Measurements from ENCODE around the gene B3GNT8.
"Not testable (repeated sequence)": the region's sequence is repeated elsewhere in the genome, so short reads cannot be mapped to it uniquely, and the experiment has no call there.

B3GNT8 gene

DNA sequence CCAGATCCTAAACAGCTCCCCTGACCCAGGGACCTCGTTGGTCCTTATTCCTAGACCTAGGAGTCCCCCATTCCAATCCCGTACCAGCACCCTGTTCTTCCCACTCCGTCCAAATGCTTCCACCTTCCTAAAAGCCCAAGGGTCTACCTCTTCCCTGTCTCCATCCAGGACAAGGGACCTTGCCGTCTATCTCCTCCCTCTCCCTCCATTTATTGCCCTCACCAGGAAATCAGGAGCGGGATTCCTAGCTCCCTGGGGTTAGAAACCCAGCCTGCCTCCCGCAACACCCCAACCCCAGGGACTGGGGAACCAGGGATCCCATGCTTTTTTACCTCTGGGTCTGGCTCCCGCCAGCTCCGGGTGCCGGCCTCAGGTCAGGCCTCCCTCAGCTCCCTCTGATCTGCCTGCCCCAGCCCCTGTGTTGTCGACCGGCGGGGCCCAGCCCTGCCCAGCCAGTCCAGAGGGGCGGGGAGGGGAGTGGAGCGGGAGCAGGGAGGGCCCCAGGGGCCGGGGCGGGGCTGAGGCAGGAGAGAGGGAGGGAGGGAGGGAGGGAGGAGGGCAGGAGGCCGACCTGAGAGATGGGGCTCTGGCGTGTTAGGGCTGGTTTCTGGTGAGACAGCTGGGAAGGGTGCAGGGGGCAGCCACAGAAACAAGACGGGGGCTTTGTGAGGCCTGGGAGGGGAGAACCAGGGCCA, at the start of gene B3GNT8:
B3GNT8 (minus strand) TSS at position 423 of the 695 bp plus-strand sequence. CDS start 596 bp downstream, outside the sequence.
- Mint-ChIP-seq H3K27ac (peak within 1 kb of the TSS; percentile 76), H3K4me3 (peak within 1 kb of the TSS; percentile 8), H3K27me3 (no peaks in the 10 kb centered on the region), H3K9me3 (no peaks in the 10 kb centered on the region), H3K4me1 (peaks cover 20% of the 10 kb centered on the region), H3K36me3 (peaks cover 42% of the 10 kb centered on the region)
- peak; percentile 68 for ATAC-seq

DNA sequence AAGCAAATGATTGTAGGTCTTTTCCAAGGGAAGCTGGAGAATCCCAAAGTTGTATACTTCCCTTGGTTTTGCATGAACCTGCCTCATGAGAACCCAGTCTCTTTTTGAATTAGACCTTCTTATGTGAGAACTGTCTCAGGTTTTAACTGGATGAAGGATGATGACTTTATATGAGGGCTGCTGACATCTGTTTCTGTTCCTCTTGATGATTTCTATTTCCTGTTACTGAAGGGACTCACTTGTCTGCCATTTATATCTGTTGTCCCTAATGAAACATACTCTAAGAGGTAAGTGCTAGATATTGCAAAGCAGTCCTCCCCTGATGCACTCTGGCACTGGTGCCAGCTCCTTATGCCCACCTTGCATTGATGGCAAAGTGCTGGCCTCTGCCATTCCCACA, 49.4 kb upstream of the B3GNT8 start:
- Mint-ChIP-seq H3K27me3 (peaks cover 37% of the 10 kb centered on the region), H3K36me3 (no peaks in the 10 kb centered on the region), H3K4me3 (no peak overlapping the region), H3K9me3 (no peaks in the 10 kb centered on the region), H3K4me1 (peaks cover 17% of the 10 kb centered on the region), H3K27ac (peak overlapping the region; percentile 59)
- peak; percentile 64 for ATAC-seq

GRCh38 chr19:41463257-41464256, 36.4 kb upstream of the B3GNT8 start:
- H3K27ac Mint-ChIP-seq, result peak overlapping the region; percentile 92
- peaks cover 13% of the 10 kb centered on the region for H3K27me3 Mint-ChIP-seq
- not testable (repeated sequence) for H3K9me3 Mint-ChIP-seq, H3K36me3 Mint-ChIP-seq
- H3K4me3 Mint-ChIP-seq, result peak overlapping the region; percentile 49
- ATAC-seq, result peak; percentile 64
- peaks cover 30% of the 10 kb centered on the region for H3K4me1 Mint-ChIP-seq

DNA sequence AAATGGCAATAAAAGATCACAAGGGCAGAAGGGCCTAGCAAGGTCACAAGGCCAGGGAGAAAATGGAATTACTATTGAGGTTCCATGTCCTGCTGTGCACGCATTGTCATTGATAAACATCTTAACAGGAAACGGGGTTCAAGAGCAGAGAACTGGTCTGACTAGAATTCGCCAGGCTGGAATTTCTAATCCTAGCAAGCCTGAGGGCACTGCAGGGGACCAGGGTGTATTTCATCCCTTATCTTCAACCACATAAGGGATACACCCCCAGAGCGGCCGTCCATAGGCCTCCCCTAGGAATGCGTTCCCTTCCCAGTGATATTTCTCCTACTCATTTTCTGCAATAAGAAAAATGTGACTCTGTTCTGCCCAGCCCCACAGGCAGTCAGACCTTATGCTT, 35.3 kb upstream of the B3GNT8 start:
- no peaks in the 10 kb centered on the region for H3K9me3 Mint-ChIP-seq
- ATAC-seq, result no peak
- H3K4me1 Mint-ChIP-seq, result peaks cover 37% of the 10 kb centered on the region
- H3K27me3 Mint-ChIP-seq, result peaks cover 2% of the 10 kb centered on the region
- no peaks in the 10 kb centered on the region for H3K36me3 Mint-ChIP-seq
- H3K4me3 Mint-ChIP-seq, result no peak overlapping the region
- H3K27ac Mint-ChIP-seq, result peak overlapping the region; percentile 92

GRCh38 chr19:41457241-41457640, 30.1 kb upstream of the B3GNT8 start:
- Mint-ChIP-seq H3K36me3 (no peaks in the 10 kb centered on the region), H3K4me1 (peaks cover 50% of the 10 kb centered on the region)

GRCh38 chr19:41456342-41456918, 29.3 kb upstream of the B3GNT8 start:
- Mint-ChIP-seq H3K4me3 (no peak overlapping the region), H3K27ac (peak overlapping the region; percentile 5), H3K36me3 (no peaks in the 10 kb centered on the region), H3K9me3 (no peaks in the 10 kb centered on the region), H3K4me1 (peaks cover 46% of the 10 kb centered on the region), H3K27me3 (no peaks in the 10 kb centered on the region)
- ATAC-seq, result no peak

More at GRCh38 chr19:41457241-41457640, 30.1 kb upstream of the B3GNT8 start:
- Mint-ChIP-seq H3K27me3 (no peaks in the 10 kb centered on the region), H3K27ac (peak overlapping the region; percentile 5), H3K9me3 (no peaks in the 10 kb centered on the region), H3K4me3 (no peak overlapping the region)
- ATAC-seq, result peak; percentile 81

GRCh38 chr19:41455936-41456335, 28.8 kb upstream of the B3GNT8 start:
- Mint-ChIP-seq H3K9me3 (no peaks in the 10 kb centered on the region), H3K4me3 (no peak overlapping the region), H3K36me3 (no peaks in the 10 kb centered on the region), H3K27ac (no peak overlapping the region), H3K27me3 (no peaks in the 10 kb centered on the region), H3K4me1 (peaks cover 46% of the 10 kb centered on the region)
- no peak for ATAC-seq

DNA sequence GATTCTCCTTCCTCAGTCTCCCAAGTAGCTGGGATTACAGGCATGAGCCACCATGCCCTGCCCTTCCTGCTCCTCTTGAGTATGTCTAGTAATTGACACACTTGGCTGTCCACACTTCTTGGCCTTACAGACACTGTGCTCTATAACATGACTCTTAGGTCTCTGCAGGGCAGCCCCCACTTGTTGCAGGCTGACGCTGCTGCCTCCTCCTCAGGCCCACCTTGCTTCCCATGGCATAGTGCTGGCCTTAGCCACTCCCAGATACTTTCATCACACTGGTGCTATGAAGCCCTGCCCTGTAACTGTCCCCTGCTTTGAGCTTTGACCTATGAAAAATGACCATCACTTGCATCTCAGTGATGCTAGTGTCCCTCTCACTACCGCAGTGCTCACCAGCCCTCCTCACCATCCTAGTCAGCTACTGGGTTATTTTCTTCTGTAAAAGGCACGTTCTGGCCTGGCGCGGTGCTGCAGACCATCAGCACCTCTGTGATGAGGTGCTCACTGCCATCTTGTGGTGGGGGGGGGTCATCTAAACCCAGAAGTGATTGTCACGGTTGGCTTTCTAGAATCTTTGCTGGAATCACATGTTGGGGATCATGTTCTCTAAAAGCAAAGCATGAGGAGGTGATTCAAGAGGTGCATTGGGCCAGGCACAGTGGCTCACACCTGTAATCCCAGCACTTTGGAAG, 25.6 kb upstream of the B3GNT8 start:
- peaks cover 55% of the 10 kb centered on the region for H3K4me1 Mint-ChIP-seq
- peak overlapping the region; percentile 82 for H3K27ac Mint-ChIP-seq
- ATAC-seq, result no peak
- no peaks in the 10 kb centered on the region for H3K9me3 Mint-ChIP-seq
- H3K4me3 Mint-ChIP-seq, result no peak overlapping the region
- no peaks in the 10 kb centered on the region for H3K27me3 Mint-ChIP-seq
- no peaks in the 10 kb centered on the region for H3K36me3 Mint-ChIP-seq

DNA sequence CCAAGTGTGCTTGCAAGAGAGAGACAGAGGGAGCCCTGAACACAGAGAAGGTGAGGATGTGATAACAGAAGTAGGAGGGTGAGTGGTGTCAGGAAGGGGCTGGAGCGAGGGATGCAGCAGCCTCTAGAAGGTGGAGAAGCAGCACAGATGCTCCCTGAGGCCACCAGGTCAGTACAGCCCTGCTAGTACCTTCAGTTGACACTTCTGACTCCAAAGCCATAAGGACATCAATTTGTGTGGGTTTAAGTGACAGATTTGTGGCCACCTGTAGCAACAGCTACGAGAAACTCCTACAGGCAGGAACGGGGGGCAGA, 22.6 kb upstream of the B3GNT8 start:
- Mint-ChIP-seq H3K36me3 (no peaks in the 10 kb centered on the region), H3K9me3 (no peaks in the 10 kb centered on the region), H3K4me3 (peak overlapping the region; percentile 84), H3K27ac (peak overlapping the region; percentile 90), H3K27me3 (no peaks in the 10 kb centered on the region), H3K4me1 (peaks cover 37% of the 10 kb centered on the region)
- ATAC-seq, result no peak

DNA sequence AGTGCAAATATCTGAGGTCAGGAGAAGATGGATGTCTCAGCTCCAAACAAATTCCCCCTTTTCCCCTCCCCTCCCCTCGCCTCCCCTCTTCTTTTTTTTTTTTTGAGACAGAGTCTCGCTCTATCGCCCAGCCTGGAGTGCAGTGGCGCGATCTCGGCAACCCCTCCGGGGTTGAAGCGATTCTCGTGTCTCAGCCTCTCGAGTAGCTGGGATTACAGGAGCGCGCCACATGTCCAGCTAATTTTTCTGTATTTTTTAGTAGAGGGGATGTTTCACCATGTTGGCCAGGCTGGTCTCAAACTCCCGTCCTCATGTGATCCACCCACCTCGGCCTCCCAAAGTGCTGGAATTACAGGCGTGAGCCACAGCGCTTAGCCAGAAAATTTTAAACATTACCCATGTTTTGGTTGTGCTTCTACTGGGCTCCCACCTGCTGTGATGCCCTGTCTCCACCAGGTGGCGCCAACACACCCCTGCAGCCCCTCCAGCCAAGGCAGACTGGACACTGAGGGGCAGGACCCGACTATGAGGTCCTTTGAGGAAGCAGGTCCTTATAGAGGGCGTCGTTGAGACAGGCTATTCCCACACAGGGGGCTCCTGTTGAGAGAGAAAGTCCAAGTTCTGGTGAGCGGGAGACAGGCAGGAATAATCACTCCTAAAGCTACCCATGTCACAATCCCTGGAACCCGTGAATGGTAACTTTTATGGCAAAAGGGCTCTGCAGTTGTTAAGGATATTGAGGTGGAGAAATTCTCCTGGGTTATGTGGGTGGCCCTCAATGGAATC, 22.1 kb upstream of the B3GNT8 start:
- Mint-ChIP-seq H3K4me1 (peaks cover 34% of the 10 kb centered on the region), H3K27ac (peak overlapping the region; percentile 90), H3K27me3 (no peaks in the 10 kb centered on the region), H3K9me3 (no peaks in the 10 kb centered on the region), H3K4me3 (peak overlapping the region; percentile 84), H3K36me3 (no peaks in the 10 kb centered on the region)
- ATAC-seq, result peak; percentile 92

GRCh38 chr19:41447732-41448332, 20.7 kb upstream of the B3GNT8 start:
- no peaks in the 10 kb centered on the region for H3K9me3 Mint-ChIP-seq
- H3K27ac Mint-ChIP-seq, result no peak overlapping the region
- peaks cover 33% of the 10 kb centered on the region for H3K4me1 Mint-ChIP-seq
- H3K4me3 Mint-ChIP-seq, result no peak overlapping the region
- no peaks in the 10 kb centered on the region for H3K27me3 Mint-ChIP-seq
- ATAC-seq, result no peak
- no peaks in the 10 kb centered on the region for H3K36me3 Mint-ChIP-seq

DNA sequence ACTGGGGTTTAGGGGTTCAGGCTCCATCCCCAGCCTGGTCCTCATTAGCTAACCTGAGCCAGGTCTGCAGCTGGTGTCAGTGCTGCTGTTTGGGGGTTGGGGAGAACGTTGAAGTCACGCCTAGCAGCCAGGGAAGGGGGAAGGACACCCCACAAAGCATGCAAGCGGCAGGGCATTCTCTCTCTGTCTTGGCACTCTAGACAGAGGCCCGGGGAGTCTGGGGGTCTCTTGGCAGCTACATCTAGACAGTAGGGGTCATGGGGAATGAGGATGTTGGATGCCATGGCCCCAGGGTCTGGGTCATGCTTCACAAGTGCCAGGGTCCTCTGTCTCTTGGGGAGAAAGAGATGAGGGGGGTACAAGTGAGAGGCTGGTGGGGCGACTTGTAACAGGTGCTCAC, 18.4 kb upstream of the B3GNT8 start:
- no peak for ATAC-seq
- no peak overlapping the region for H3K27ac Mint-ChIP-seq
- H3K9me3 Mint-ChIP-seq, result no peaks in the 10 kb centered on the region
- no peaks in the 10 kb centered on the region for H3K27me3 Mint-ChIP-seq
- H3K4me1 Mint-ChIP-seq, result peaks cover 28% of the 10 kb centered on the region
- no peaks in the 10 kb centered on the region for H3K36me3 Mint-ChIP-seq
- no peak overlapping the region for H3K4me3 Mint-ChIP-seq

DNA sequence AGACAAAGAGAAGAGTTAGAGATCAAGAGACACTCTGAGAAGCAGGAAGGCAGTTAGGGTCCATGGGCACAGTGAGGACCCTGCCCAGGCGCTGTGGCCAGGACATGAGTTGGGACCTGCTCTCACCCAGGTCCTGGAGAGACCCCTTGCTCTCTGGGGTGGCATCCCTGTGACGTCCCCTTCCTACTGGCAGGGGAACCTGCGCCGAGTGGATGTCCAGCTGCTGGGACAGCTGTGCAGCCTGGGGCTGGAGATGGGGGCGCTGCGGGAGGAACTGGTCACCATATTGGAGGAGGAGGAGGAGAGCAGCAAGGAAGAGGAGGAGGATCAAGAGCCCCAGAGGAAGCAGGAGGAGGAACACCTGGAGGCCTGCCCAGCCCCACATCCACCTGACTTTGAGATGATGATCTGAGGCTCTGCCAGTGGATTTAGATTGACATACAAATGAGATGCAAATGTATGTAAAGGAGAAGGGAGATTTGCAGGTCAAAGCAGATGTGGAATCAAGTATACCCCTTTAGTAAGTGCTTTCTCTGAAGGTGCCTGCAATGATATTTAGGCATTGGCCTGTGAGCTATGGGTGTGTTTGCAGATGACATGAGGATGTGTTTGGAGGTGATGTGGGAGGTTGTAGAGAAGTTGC, 16.8 kb upstream of the B3GNT8 start:
- H3K9me3 Mint-ChIP-seq, result no peaks in the 10 kb centered on the region
- peaks cover 15% of the 10 kb centered on the region for H3K4me1 Mint-ChIP-seq
- ATAC-seq, result no peak
- no peaks in the 10 kb centered on the region for H3K36me3 Mint-ChIP-seq
- H3K27me3 Mint-ChIP-seq, result no peaks in the 10 kb centered on the region
- peak overlapping the region; percentile 1 for H3K27ac Mint-ChIP-seq
- H3K4me3 Mint-ChIP-seq, result no peak overlapping the region
